ENCODE data around the gene EPHB6.

The EPHB6 gene, protein sequence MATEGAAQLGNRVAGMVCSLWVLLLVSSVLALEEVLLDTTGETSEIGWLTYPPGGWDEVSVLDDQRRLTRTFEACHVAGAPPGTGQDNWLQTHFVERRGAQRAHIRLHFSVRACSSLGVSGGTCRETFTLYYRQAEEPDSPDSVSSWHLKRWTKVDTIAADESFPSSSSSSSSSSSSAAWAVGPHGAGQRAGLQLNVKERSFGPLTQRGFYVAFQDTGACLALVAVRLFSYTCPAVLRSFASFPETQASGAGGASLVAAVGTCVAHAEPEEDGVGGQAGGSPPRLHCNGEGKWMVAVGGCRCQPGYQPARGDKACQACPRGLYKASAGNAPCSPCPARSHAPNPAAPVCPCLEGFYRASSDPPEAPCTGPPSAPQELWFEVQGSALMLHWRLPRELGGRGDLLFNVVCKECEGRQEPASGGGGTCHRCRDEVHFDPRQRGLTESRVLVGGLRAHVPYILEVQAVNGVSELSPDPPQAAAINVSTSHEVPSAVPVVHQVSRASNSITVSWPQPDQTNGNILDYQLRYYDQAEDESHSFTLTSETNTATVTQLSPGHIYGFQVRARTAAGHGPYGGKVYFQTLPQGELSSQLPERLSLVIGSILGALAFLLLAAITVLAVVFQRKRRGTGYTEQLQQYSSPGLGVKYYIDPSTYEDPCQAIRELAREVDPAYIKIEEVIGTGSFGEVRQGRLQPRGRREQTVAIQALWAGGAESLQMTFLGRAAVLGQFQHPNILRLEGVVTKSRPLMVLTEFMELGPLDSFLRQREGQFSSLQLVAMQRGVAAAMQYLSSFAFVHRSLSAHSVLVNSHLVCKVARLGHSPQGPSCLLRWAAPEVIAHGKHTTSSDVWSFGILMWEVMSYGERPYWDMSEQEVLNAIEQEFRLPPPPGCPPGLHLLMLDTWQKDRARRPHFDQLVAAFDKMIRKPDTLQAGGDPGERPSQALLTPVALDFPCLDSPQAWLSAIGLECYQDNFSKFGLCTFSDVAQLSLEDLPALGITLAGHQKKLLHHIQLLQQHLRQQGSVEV

DNA sequence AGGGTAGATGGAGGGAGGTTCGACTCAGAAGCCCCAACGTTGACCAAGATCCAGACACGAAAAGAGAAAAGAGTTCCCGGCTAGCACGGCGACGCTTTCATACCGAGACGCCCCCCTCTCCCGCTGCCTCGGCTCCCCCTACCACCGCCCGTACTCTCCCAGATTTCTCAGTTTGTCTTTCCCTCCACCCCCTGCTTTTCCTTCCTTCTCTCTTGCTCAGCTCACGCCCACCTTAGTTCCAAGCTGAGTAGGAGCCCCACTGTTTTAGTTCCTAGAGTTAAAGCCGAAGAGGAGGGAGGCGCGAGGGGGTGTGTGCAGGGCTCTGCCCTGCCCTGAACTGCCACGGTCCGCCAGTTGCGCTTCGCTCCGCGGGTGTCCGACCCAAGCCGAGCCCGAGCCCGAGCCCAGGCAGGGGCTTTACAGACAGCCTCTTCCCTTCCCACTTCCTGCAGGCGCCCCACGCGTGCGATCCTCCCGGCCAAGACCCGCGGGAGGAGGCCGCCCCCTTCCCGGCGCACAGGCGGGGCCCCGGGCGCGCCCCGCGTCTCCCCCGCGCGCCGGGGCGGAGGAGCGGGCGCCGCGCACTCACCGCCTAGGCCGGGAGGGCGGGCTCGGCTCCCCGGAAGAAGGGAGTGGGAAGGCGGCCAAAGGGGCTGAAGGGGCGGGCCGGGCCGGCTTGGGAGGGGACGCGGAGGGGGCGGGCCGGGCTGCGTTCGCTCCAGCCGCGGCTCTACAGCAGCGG is at the start of gene EPHB6:
TSS of gene EPHB6 (plus strand) at position 705 of the 742 bp plus-strand sequence. CDS start 8,152 bp downstream, outside the sequence.
- H3K27ac ChIP-seq = no peak within 1 kb of the TSS
- no peak for TF ChIP-seq ZFX (IDR thresholded peaks at IDR 0.05; ENCODE audit: borderline replicate concordance)
- TF ChIP-seq, protein P1, sequence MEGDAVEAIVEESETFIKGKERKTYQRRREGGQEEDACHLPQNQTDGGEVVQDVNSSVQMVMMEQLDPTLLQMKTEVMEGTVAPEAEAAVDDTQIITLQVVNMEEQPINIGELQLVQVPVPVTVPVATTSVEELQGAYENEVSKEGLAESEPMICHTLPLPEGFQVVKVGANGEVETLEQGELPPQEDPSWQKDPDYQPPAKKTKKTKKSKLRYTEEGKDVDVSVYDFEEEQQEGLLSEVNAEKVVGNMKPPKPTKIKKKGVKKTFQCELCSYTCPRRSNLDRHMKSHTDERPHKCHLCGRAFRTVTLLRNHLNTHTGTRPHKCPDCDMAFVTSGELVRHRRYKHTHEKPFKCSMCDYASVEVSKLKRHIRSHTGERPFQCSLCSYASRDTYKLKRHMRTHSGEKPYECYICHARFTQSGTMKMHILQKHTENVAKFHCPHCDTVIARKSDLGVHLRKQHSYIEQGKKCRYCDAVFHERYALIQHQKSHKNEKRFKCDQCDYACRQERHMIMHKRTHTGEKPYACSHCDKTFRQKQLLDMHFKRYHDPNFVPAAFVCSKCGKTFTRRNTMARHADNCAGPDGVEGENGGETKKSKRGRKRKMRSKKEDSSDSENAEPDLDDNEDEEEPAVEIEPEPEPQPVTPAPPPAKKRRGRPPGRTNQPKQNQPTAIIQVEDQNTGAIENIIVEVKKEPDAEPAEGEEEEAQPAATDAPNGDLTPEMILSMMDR (IDR thresholded peaks at IDR 0.05) = no peak

DNA sequence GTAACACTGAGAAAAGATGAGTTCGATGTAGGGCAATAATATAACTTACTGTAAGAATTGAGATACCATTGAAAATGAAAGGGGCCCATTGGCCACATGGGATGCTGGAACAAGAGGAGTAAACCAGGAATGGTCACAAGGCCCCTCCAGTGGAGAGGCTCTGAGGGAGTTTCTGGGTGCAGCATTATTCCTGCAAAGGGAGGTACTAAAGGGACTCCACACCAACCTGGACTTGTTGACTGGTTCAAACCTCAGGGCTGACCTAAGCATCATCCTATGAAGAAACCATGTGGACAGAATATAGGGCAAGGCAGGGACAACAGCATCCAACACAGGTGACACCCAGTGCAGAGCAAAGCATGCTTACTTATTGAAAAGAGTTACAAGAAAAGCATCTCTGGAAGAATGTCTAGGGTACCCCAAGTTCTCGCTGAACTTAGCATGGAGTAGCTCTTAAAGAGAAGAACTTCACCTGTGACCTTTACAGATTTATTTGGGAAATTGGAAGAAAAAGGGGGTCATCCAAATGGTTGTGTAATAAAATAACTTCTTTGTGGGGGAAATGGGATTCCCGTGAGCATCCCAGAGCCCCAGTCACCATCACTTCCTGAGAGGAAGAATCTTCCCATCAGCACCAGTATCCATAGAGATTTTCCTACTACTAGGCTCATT is 49.4 kb upstream of the EPHB6 start:
- no peak overlapping the region for H3K27ac ChIP-seq
- TF ChIP-seq, protein P1 (IDR thresholded peaks at IDR 0.05) = no peak
- no peak for TF ChIP-seq ZFX (IDR thresholded peaks at IDR 0.05; ENCODE audit: borderline replicate concordance)

DNA sequence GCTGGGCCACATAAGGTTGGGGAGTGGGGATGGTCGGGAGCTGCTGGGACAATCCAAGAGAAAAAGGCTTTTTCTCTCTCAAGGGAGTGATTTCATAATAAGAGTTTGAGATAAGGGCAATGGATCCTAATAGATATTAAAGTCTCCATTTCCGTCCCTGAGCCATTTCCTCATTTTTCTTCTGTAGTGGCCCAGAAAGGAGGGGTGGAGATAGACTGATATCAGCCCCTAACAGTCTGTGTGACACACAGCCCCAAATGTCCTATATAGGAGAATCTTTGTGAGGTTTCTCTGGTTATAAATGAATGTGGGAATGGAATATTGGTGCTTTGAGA is 48.9 kb upstream of the EPHB6 start:
- TF ChIP-seq, protein P1 (IDR thresholded peaks at IDR 0.05) = no peak
- TF ChIP-seq ZFX (IDR thresholded peaks at IDR 0.05; ENCODE audit: borderline replicate concordance) = no peak
- H3K27ac ChIP-seq = no peak overlapping the region

DNA sequence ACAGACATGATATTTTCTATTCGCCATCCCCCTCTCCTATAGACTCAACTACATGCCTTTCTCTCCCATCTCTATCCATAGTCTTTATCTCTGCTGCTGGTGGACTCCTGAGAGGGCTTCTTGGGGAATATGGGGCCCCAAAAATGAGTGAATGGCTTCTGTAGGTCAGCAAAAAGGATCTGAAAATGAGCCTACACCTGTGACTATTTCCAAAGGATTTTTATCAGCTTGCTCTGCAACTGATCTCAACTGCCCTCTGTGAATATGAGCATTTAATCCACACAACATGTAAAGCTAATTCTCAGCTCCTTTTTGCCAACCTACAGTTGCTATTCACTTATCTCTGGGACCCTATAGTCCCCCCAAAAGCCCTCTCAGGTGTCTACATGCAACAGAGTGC is 47.9 kb upstream of the EPHB6 start:
- no peak for TF ChIP-seq ZFX (IDR thresholded peaks at IDR 0.05; ENCODE audit: borderline replicate concordance)
- TF ChIP-seq, protein P1 (IDR thresholded peaks at IDR 0.05) = no peak
- H3K27ac ChIP-seq = no peak overlapping the region

DNA sequence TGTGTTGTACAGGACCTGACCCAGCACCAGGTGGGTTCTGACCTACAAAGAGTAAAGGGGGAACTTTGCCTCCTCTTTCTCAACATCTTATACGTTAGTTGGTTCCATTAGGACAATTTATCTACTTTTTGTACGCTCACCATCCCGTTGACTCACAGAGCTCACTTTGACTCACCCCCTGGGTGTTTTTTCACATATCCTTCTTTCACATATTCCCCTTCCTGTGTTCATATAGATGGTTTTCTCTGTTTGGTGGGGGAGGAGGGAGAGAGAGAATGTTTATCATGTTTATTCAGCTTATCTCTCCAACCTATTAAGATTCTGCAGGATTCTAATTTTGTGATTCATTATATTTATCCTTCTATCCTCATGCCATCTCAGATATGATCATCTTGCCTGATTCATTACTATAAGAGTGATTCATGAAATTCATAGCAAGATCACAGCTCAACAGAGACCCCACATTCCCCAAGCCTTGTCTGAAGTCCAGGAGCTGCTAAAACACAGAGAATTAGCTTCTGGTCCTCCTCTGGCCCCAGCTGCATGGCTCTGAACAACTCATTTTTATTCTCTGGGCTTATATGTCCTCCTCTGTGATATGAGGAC is 46.9 kb upstream of the EPHB6 start:
- H3K27ac ChIP-seq = no peak overlapping the region

DNA sequence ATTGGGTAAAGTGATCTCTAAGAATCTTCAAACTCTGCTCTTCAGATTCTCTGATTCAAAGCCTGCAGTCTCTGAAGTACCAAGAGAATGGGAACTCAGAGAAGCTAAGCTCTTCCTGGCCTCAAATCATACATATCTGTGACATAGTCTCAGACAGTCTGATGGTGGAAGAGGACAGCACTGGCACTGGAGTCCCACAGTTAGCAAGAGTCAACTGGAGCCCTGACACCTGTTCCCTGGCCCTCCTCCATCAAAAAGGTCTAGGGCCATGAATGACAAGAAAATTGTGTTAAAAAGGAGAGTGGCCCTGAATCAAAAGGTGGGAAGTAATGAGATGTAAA is 46.4 kb upstream of the EPHB6 start:
- TF ChIP-seq, protein P1 (IDR thresholded peaks at IDR 0.05) = no peak
- no peak for TF ChIP-seq ZFX (IDR thresholded peaks at IDR 0.05; ENCODE audit: borderline replicate concordance)
- no peak overlapping the region for H3K27ac ChIP-seq

More for the DNA sequence above, 46.9 kb upstream of the EPHB6 start:
- no peak for TF ChIP-seq ZFX (IDR thresholded peaks at IDR 0.05; ENCODE audit: borderline replicate concordance)
- TF ChIP-seq, protein P1 (IDR thresholded peaks at IDR 0.05) = no peak
